ENCODE data around the gene DOK1.
"Not testable (repeated sequence)": the region's sequence is repeated elsewhere in the genome, so short reads cannot be mapped to it uniquely, and the experiment has no call there.

Gene DOK1

DNA sequence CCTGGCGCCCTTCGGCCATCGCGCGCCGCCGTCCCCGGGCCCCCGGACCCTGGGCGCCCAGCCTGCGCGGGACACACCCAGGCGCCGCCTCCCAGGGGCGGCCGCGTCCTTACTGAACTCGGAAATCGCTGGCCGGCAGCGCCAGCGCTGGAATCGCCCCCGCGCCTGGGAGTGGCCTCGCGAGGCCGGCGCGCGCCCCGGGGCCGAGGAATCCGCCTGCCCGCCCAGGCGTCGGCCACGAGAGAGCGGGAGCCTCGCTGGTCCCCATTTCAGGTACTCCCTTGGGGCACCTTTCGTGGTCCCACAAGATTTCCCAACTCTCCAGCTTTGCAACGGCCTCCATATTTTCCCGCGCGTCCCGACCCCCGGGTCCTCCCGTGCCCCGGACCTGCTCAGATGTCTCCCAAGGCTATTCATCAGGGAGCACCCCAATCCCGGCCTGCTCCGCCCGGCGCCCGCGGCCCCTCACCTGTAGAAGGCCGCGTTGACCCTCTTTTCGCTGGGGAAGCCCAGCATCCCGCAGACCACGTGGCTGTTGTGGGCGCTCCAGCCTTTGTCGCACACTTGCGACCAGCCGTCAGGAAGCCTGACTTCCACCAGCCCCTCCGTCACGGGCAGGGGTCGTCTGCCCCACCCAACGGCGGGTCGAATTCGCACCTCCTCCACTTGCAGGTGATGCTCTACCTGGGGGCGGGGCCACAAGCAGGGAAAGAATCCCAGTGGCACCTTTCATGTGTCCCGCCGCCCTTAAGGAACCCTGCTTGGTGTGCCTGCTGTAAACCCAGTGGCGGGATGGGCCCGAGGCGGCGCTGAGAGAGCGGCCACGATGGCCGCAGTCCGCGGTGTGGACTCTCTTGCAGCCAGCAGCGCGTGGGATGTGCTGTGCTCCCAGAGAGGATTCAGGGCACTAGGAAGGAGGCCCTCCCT is 5.4 kb upstream of the DOK1 start:
- no peak for DNase-seq (ENCODE audit: low spot score)

- no peak for DNase-seq (ENCODE audit: low spot score)
Observed at GRCh38 chr2:74550231-74550630, 4.3 kb upstream of the DOK1 start.

GRCh38 chr2:74551530-74551929 is 3.0 kb upstream of the DOK1 start:
- no peak for DNase-seq (ENCODE audit: low spot score)

DNA sequence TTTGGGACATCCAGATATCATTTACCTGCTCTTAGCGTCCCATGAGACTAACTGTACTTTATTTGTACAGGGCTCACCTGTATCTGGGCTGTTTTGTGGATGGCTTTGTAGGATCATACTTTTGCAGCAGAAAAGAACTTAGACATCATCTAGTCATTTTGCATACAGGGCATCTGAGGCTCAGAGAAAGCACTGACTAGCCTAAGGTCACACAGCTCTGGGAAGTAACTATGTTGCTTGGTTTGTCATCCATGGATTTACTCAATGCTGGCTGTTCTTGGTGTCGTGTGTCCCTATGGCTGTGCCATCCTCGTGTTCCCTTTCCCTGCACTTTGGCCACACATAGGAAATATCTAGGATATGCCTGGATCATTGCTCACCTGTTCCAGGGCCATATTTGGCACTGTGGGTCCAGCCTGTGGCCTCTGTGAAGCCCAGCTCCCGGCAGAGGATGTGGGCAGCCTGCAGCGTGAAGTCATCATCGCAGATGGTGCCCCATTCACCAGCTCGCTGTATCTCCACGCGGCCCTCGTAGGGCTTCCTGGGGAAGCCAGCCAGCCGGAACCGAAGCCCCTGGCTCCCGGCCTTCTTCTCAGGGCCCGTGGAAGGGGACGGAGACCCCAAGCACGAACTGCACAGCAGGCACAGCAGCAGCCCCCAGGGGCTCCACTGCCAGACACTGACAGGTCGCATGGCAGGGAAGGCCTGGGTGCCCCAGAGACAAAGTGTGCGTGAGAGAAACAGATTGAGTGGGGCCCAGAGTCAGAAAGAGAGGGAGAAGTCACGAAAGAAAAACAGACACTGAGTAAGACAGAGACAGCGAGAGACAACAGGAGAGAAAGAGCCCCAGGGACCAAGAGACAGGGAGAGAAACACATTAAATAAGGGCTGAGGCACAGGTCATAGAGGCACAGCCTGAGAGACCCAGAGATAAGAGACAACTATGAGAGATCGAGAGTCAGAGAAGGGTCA is 2.3 kb upstream of the DOK1 start:
- no peak for DNase-seq (ENCODE audit: low spot score)

GRCh38 chr2:74552914-74553811 is 1.4 kb upstream of the DOK1 start:
- no peak for DNase-seq (ENCODE audit: low spot score)

- DNase-seq (ENCODE audit: low spot score): peak; percentile 18
Observed at GRCh38 chr2:74554820-74555531, 456 bp downstream of the DOK1 start.

DNA sequence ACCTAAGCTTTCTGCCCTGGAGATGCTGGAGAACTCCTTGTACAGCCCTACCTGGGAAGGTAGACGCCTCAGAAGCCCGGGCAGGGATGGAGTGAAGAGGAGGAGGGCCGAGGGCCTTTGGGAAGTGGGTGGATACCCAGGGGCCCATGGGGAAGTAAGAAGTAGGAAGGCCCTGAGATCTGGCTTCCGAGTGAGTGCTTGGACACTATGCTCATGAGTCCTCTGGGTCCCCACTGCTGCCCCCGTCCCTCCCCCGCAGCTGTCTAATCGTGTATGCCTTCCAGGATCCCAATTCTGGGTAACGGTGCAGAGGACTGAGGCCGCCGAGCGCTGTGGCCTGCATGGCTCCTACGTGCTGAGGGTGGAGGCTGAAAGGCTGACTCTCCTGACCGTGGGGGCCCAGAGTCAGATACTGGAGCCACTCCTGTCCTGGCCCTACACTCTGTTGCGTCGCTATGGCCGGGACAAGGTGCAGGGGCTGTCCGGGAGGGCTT is 1.1 kb downstream of the DOK1 start:
- DNase-seq (ENCODE audit: low spot score): no peak

GRCh38 chr2:74556159-74556558 is 1.6 kb downstream of the DOK1 start:
- no peak for DNase-seq (ENCODE audit: low spot score)

DNA sequence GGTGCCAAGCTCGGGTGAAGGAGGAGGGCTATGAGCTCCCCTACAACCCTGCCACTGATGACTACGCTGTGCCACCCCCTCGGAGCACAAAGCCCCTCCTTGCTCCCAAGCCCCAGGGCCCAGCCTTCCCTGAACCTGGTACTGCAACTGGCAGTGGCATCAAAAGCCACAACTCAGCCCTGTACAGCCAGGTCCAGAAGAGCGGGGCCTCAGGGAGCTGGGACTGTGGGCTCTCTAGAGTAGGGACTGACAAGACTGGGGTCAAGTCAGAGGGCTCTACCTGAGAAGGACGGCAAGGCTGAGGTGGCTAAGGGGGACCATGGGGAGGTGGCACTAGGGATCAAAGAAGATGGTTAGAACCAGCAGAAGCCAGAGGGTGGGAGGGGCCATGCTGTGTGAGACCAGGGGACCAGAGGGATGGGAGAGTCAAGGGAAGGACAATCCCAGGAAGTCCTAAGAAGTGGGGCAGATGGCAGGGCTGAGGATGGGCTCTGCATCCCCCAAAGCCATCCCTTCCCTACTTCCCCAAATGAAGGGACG is 2.4 kb downstream of the DOK1 start:
- no peak for DNase-seq (ENCODE audit: low spot score)

DNA sequence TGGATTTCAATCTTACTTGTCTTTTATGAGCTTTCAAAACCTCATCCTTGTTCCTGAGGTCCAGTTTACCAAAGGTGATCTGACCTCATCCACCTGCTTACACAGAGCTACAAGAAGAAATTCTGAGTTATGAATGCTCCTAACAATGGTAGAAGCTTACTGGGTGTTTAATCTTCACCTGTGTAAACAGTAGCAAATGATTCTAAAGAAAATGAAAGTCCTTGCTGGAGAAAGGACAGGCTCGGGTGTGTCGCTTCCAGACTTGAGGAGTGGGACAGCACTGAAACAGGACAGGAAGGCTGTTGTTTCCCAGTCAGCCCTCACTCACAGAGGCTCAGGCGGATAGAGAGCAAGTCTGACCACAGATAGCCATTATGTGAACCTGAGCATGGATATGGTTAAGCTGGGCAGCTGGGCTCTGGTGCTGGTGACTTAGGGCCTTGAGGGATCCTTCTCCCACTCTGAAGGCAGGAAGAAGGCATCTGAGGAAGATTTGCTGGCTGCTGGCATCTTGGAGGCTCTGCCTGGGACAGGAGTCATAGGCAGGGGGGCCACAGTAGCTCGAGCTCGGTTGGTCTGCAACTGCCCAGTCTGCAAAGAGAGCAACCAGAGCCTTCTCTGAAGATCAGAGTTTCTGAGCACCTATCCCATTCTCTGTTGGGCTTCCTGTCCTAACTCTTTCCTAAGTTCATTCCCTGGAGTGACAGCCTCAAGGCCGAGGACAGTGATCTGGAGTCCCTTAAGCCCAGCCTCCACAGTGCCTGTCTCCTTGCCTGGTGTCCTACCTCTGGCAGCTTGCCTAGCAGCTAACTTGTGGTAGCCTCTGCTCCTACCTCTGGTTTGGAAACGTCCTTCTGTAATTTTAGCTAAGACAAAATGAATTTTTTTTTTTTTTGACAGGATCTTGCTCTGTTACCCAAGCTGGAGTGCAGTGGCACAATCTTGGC is 4.0 kb downstream of the DOK1 start:
- no peak for DNase-seq (ENCODE audit: low spot score)

DNA sequence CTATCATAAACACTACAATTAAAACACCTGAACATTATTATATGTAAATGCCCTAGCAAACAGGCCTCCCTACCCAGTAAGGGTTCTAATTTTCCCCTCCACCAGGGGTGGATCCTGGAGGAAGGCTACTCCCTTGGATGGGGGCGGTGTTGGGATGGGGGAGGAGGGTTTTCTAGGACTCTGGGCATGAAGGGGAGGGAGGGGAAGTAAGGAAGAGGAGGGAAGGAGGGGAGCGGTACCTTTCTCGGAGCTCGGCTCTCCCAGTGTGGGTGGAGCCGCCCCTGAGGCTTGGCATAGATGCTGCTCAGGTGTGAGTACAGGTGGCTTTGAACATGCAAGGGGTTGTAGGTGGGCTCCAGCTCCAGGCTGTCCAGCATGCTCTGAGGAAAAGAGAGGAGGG is 5.4 kb downstream of the DOK1 start:
- DNase-seq (ENCODE audit: low spot score): no peak

GRCh38 chr2:74560591-74560990 is 6.1 kb downstream of the DOK1 start:
- DNase-seq (ENCODE audit: low spot score): no peak

GRCh38 chr2:74561022-74561421 is 6.5 kb downstream of the DOK1 start:
- not testable (repeated sequence) for DNase-seq (ENCODE audit: low spot score)

- DNase-seq (ENCODE audit: low spot score): no peak
Observed at GRCh38 chr2:74562126-74562775, 7.7 kb downstream of the DOK1 start.

DNA sequence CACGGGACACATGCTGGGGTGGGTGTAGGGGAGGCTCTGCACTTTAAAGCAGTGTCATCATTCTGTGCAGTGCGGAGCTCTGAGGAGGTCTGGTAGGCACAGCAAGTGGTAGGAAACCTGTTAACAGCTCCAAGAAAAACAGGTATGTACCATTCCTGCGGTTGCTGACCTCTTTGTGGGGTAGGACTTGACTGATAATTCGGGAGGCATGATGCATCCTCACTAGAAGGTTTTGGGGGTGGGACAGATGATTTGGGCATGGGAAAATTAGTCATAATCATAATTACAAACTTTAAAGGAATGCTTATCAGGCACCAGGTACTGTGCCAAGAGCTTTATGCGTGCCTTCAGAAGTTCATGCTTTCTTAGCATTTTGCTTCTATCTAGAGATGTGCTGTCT is 9.7 kb downstream of the DOK1 start:
- DNase-seq (ENCODE audit: low spot score): no peak

GRCh38 chr2:74566076-74566753 is 11.7 kb downstream of the DOK1 start:
- no peak for DNase-seq (ENCODE audit: low spot score)

DNA sequence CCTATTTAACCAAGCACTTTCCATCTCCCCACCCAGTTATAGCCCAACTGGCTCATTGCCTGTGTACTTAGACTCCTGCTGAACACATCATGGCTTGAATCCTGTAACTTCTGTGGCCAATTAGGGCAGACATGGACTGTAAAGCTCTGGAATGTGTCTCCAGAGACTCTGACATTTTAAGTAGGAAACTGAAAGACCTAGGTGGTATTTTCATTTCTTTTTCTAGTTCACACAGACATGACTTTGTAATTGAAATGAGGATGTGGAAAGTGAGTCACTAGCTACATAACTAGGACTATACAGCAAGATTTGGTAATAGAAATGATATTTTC is 12.2 kb downstream of the DOK1 start:
- no peak for DNase-seq (ENCODE audit: low spot score)

- no peak for DNase-seq (ENCODE audit: low spot score)
Observed at GRCh38 chr2:74567881-74568280, 13.4 kb downstream of the DOK1 start.

DNA sequence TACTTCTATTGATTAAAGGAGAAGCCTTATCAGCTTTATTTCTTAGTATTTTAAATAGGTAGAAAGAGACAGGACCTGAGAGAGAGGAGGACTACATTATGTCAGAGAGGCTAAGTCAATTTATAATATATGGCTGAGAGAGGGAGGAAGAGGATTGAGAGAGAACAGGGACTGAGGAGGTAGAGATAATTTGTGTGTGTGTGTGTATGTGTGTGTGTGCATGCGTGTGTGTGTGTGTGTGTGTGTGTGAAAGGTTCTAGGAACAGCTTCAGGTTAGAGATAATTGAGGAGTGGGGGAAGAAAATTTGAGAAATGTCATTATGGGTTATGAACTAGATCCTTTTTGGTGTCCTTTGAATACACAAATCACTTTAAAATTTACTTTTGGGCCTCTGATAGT is 15.2 kb downstream of the DOK1 start:
- DNase-seq (ENCODE audit: low spot score): no peak
